ENCODE measurements around the gene PPIG.
"Not testable (repeated sequence)": the region's sequence is repeated elsewhere in the genome, so short reads cannot be mapped to it uniquely, and the experiment has no call there.

PPIG gene

DNA sequence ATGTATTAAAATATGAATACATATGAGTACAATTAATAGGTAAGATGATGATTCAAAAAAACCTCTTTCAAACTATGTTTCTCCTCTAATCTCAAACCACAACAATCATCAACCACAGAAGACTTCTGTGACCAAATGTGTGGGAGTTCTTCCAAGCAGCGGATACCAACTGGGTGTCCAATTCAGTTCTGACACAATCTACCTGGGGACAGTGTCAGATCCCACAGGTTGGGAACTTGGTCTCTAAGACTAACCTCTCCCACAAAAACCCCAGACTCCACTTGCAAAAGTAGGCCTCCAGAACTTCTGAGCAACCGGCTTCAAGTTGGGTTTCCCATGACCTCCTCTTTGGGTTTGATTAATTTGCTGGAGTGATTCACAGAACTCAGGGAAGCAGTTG is 37.4 kb upstream of the PPIG start:
- no peaks in the 10 kb centered on the region for H3K4me1 ChIP-seq (ENCODE audit: control insufficient read depth, low read length)
- peaks cover 7% of the 10 kb centered on the region; the same call in 1 of the 2 replicates for H3K36me3 ChIP-seq (ENCODE audit: control insufficient read depth, low read length)
- no peaks in the 10 kb centered on the region for H3K9me3 ChIP-seq (ENCODE audit: control insufficient read depth, insufficient read depth, low read length)
- no peak overlapping the region for H3K4me2 ChIP-seq (ENCODE audit: low read length)
- no peak overlapping the region for H3K4me3 ChIP-seq (ENCODE audit: low read length)
- H3K27ac ChIP-seq (ENCODE audit: low read depth, low read length) = no peak overlapping the region
- no peaks in the 10 kb centered on the region for H3K27me3 ChIP-seq (ENCODE audit: control insufficient read depth, low read length)
- TF ChIP-seq, protein P1, sequence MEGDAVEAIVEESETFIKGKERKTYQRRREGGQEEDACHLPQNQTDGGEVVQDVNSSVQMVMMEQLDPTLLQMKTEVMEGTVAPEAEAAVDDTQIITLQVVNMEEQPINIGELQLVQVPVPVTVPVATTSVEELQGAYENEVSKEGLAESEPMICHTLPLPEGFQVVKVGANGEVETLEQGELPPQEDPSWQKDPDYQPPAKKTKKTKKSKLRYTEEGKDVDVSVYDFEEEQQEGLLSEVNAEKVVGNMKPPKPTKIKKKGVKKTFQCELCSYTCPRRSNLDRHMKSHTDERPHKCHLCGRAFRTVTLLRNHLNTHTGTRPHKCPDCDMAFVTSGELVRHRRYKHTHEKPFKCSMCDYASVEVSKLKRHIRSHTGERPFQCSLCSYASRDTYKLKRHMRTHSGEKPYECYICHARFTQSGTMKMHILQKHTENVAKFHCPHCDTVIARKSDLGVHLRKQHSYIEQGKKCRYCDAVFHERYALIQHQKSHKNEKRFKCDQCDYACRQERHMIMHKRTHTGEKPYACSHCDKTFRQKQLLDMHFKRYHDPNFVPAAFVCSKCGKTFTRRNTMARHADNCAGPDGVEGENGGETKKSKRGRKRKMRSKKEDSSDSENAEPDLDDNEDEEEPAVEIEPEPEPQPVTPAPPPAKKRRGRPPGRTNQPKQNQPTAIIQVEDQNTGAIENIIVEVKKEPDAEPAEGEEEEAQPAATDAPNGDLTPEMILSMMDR (IDR thresholded peaks at IDR 0.05; ENCODE audit: low read depth, low read length, poor library complexity, severe bottlenecking) = no peak
- no peak for TF ChIP-seq EZH2phosphoT487 (IDR thresholded peaks at IDR 0.05; ENCODE audit: borderline replicate concordance, low read length)
- no peaks in the 10 kb centered on the region for H3K9me2 ChIP-seq (replicated peaks; ENCODE audit: control insufficient read depth, low read length)
- H4K20me1 ChIP-seq (ENCODE audit: control insufficient read depth, insufficient read depth, low read depth, low read length) = no peaks in the 10 kb centered on the region
- no peaks in the 10 kb centered on the region for H3F3A ChIP-seq (ENCODE audit: control insufficient read depth, insufficient read depth)
- H3K79me2 ChIP-seq (ENCODE audit: control insufficient read depth, low read length) = no peaks in the 10 kb centered on the region

DNA sequence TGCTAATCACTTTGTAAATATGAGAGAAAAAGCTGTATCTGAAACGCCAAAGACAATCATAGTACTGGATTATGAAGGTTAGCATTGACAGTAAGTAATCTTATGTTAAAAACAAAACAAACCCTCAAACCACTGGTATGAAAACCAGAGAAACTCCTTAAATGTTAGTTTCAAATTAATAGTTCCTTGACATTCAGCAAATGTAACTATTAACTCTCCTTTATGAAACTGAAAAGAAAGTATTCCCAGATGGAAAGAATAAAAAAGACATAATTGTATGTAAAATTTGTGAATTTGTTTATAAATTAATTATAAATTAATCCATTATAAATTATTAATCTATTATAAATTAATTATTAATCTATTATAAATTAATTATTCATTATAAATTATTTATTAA is 22.8 kb upstream of the PPIG start:
- Histone ChIP-seq H3K27me3 (ENCODE audit: control insufficient read depth, low read length) (no peaks in the 10 kb centered on the region), H3K9me3 (ENCODE audit: control insufficient read depth, insufficient read depth, low read length) (no peaks in the 10 kb centered on the region), H3K9me2 (replicated peaks; ENCODE audit: control insufficient read depth, low read length) (no peaks in the 10 kb centered on the region), H3K4me1 (ENCODE audit: control insufficient read depth, low read length) (no peaks in the 10 kb centered on the region), H4K20me1 (ENCODE audit: control insufficient read depth, insufficient read depth, low read depth, low read length) (no peaks in the 10 kb centered on the region), H3K79me2 (ENCODE audit: control insufficient read depth, low read length) (no peaks in the 10 kb centered on the region), H3K4me2 (ENCODE audit: low read length) (no peak overlapping the region), H3F3A (ENCODE audit: control insufficient read depth, insufficient read depth) (peaks cover 8% of the 10 kb centered on the region; the same call in 1 of the 2 replicates), H3K27ac (ENCODE audit: low read depth, low read length) (no peak overlapping the region), H3K4me3 (ENCODE audit: low read length) (no peak overlapping the region), H3K36me3 (ENCODE audit: control insufficient read depth, low read length) (peaks cover 8% of the 10 kb centered on the region)
- no peak for TF ChIP-seq EZH2phosphoT487 (IDR thresholded peaks at IDR 0.05; ENCODE audit: borderline replicate concordance, low read length)
- TF ChIP-seq, protein P1 (IDR thresholded peaks at IDR 0.05; ENCODE audit: low read depth, low read length, poor library complexity, severe bottlenecking) = no peak

DNA sequence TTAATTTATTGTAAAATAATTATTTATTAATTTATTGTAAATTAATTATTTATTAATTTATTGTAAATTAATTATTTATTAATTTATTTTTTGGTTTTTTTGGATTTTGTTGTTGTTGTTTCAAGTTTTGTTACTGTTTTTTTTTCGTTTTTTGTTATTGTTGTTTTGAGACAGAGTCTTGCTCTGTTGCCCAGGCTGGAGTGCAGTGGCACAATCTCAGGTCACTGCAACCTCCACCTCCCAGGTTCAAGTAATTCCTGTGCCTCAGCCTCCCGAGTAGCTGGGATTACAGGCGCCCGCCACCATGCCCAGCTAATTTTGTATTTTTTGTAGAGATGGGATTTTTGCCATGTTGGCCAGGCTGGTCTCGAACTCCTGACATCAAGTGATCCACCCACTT is 22.1 kb upstream of the PPIG start:
- H3K27me3 ChIP-seq (ENCODE audit: control insufficient read depth, low read length); H3K36me3 ChIP-seq (ENCODE audit: control insufficient read depth, low read length); H3F3A ChIP-seq (ENCODE audit: control insufficient read depth, insufficient read depth); H3K9me3 ChIP-seq (ENCODE audit: control insufficient read depth, insufficient read depth, low read length); H3K27ac ChIP-seq (ENCODE audit: low read depth, low read length); H3K9me2 ChIP-seq (replicated peaks; ENCODE audit: control insufficient read depth, low read length); H3K79me2 ChIP-seq (ENCODE audit: control insufficient read depth, low read length); H4K20me1 ChIP-seq (ENCODE audit: control insufficient read depth, insufficient read depth, low read depth, low read length); H3K4me1 ChIP-seq (ENCODE audit: control insufficient read depth, low read length); H3K4me2 ChIP-seq (ENCODE audit: low read length); H3K4me3 ChIP-seq (ENCODE audit: low read length): not testable (repeated sequence)

DNA sequence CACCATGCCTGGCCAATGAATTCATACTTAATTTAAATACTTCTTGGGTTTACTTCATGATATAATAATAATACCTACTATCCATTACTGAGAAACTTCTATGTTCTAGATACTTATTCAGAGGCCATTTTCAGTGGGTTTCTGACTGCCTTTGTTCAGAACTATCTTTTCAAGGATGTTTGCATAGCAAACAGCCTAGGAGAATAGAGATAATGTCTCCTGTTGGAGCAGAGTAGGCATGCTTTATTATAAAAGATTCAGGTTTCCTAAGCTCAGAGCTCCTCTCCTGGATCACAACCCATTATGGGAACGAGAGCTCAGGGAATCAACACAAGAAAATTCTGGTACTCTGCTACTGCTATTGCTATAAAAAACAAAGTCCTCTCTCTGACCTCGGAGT is 21.6 kb upstream of the PPIG start:
- H3K4me3 ChIP-seq (ENCODE audit: low read length) = no peak overlapping the region
- no peaks in the 10 kb centered on the region for H3K9me2 ChIP-seq (replicated peaks; ENCODE audit: control insufficient read depth, low read length)
- H3F3A ChIP-seq (ENCODE audit: control insufficient read depth, insufficient read depth) = peaks cover 6% of the 10 kb centered on the region; the same call in 1 of the 2 replicates
- H3K36me3 ChIP-seq (ENCODE audit: control insufficient read depth, low read length) = peaks cover 12% of the 10 kb centered on the region
- H3K9me3 ChIP-seq (ENCODE audit: control insufficient read depth, insufficient read depth, low read length) = no peaks in the 10 kb centered on the region
- no peak overlapping the region for H3K27ac ChIP-seq (ENCODE audit: low read depth, low read length)
- no peaks in the 10 kb centered on the region for H4K20me1 ChIP-seq (ENCODE audit: control insufficient read depth, insufficient read depth, low read depth, low read length)
- TF ChIP-seq, protein P1 (IDR thresholded peaks at IDR 0.05; ENCODE audit: low read depth, low read length, poor library complexity, severe bottlenecking) = no peak
- no peak for TF ChIP-seq EZH2phosphoT487 (IDR thresholded peaks at IDR 0.05; ENCODE audit: borderline replicate concordance, low read length)
- no peaks in the 10 kb centered on the region for H3K79me2 ChIP-seq (ENCODE audit: control insufficient read depth, low read length)
- H3K4me2 ChIP-seq (ENCODE audit: low read length) = no peak overlapping the region
- no peaks in the 10 kb centered on the region for H3K4me1 ChIP-seq (ENCODE audit: control insufficient read depth, low read length)
- H3K27me3 ChIP-seq (ENCODE audit: control insufficient read depth, low read length) = no peaks in the 10 kb centered on the region

Measured in DOHH2 (cell line).